Adrenal gland (tissue), 12 donors: ENCODE measurements around the gene RFX7. TPM values are rescaled to one million over a fixed set of nuclear protein-coding genes. Genes with fewer than 3 reads are reported as not detected.
A peak's percentile ranks its signal among the peaks of the same experiment; 100 is the strongest.

Source experiments
- DNase-seq, 7 donors: peaks; one replicate each; pipeline ENCODE4 v3.0.0-alpha.2; 2019 to 2020
- H3K27ac ChIP-seq, 5 donors: fragments of 200-600 bp; sonication (generic) in 4 of 5; 1 replicate in 3 of 5; 2 replicates in 2 of 5; pipeline versions ENCODE4 v1.5.1 to v1.8.0; 2016 to 2020; ENCODE audit warnings: mild to moderate bottlenecking in 1 of 5
- H3K27me3 ChIP-seq: fragments of 200-600 bp; 2 replicates; pipeline ENCODE4 v1.8.0; 2021
- H3K36me3 ChIP-seq, 2 donors: fragments of 200-600 bp; replicated peaks in 1 of 2; 1 replicate in 1 of 2; 2 replicates in 1 of 2; pipeline versions ENCODE4 v1.5.1 to v1.8.0; 2018 to 2022
- H3K4me1 ChIP-seq, 2 donors: fragments of 200-600 bp; replicated peaks in 1 of 2; 1 replicate in 1 of 2; 2 replicates in 1 of 2; pipeline versions ENCODE4 v1.5.1 to v1.8.0; 2018 to 2021
- H3K4me3 ChIP-seq, 4 donors: fragments of 200-600 bp; sonication (generic) in 3 of 4; one replicate each; pipeline ENCODE4 v1.5.1; 2016 to 2018
- H3K9me3 ChIP-seq, 3 donors: fragments of 200-600 bp; sonication (generic) in 1 of 3; replicated peaks in 1 of 3; 1 replicate in 2 of 3; 2 replicates in 1 of 3; pipeline versions ENCODE4 v1.5.1 to v1.8.0; 2016 to 2021
- POLR2A ChIP-seq, 2 donors: fragments of 450-650 bp; IDR thresholded peaks; one replicate each; pipeline ENCODE4 v1.6.1; 2017; ENCODE audit warnings: antibody characterized with exemption in 2 of 2, mild to moderate bottlenecking in 2 of 2, moderate library complexity in 1 of 2
- WGBS, 4 donors: extraction: QIAGEN DNeasy Blood & Tissue Kit in 2 of 4; methylation state at CpG; one replicate each; pipeline versions ENCODE4 v1.1.5 to v1.1.7; 2013 to 2017; 5-methylcytosine and 5-hydroxymethylcytosine counted together
- intact Hi-C, 2 donors: fragments of 100-400 bp; cut with DNase I; formaldehyde crosslinking; loops; one replicate each; pipeline versions ENCODE4 v1.14.1 to v1.15.0; 2022 to 2023
- polyA plus RNA-seq, 3 donors: library from polyadenylated mRNA; stranded (reverse); fragments of 200-250 nt in 2 of 3; fragments of 350-450 nt in 1 of 3; fragmentation: Illumina TruSeq in 1 of 3; extraction: RNeasy Lipid Tissue Mini Kit (QIAGEN cat#74804) in 1 of 3; gene quantifications; one replicate each; pipeline ENCODE4 v1.2.3, GENCODE V29; 2013 to 2014
- total RNA-seq, 9 donors: library from RNA; depleted of rRNA in 4 of 9; stranded (reverse); fragments of >200 nt in 4 of 9; fragments of 120-200 nt in 1 of 9; fragmentation: NEBNext Ultra II Directional in 1 of 9; extraction: Animal tissue kit (Norgen Biotek cat#: 25700) in 1 of 9; gene quantifications; one replicate each; pipeline versions ENCODE4 v1.1.0 to v1.2.4, GENCODE V29; 2013 to 2023
- TF ChIP-seq, protein P1 (sequence below), 6 experiments: fragments of 450-650 bp in 4 of 6; fragments of 200-600 bp in 2 of 6; sonication (generic) in 1 of 6; IDR thresholded peaks; 1 replicate in 5 of 6; 2 replicates in 1 of 6; pipeline versions ENCODE4 v1.5.1 to v1.8.0; 2016 to 2021; ENCODE audit warnings: antibody characterized with exemption in 6 of 6, mild to moderate bottlenecking in 2 of 6, moderate library complexity in 1 of 6
- donor health status: healthy with polysubstance abuse.
- donor health status: Bipolar disorder and iron deficiency.
- donor health status: DM: yes; HTN: yes; CAD: no.
- donor health status: DM: no; HTN: no; CAD: no.
- donor health status: DM: no; HTN: no; CAD: no.
- donor health status: DM: yes; HTN: yes; CAD: no.

RFX7 gene
- total and polyA plus RNA-seq, 12 donors: 3.3 to 51.6 (median 15.9) TPM

DNA sequence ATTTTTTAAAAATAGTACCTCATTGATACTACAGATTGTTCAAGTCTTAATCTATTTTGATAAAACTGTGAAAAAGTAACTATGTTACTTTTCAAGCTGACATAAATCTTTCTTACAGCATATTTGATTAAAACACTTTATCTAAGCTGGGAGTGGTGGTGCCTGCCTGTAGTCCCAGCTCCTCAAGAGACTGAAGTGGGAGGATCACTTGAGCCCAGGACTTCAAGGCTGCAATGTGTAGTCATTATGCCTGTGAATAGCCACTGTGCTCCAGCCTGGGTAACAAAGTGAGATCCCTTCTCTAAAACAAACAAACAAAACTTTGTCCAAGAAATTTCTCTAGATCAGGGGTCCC is 190.7 kb downstream of the RFX7 start:
- H3K27me3 ChIP-seq: no peaks in the 10 kb centered on the region
- H3K27ac ChIP-seq: no peak overlapping the region
- TF ChIP-seq POLR2A (IDR thresholded peaks at IDR 0.05): no peak
- TF ChIP-seq, protein P1, sequence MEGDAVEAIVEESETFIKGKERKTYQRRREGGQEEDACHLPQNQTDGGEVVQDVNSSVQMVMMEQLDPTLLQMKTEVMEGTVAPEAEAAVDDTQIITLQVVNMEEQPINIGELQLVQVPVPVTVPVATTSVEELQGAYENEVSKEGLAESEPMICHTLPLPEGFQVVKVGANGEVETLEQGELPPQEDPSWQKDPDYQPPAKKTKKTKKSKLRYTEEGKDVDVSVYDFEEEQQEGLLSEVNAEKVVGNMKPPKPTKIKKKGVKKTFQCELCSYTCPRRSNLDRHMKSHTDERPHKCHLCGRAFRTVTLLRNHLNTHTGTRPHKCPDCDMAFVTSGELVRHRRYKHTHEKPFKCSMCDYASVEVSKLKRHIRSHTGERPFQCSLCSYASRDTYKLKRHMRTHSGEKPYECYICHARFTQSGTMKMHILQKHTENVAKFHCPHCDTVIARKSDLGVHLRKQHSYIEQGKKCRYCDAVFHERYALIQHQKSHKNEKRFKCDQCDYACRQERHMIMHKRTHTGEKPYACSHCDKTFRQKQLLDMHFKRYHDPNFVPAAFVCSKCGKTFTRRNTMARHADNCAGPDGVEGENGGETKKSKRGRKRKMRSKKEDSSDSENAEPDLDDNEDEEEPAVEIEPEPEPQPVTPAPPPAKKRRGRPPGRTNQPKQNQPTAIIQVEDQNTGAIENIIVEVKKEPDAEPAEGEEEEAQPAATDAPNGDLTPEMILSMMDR (IDR thresholded peaks at IDR 0.05): no peak
- H3K4me3 ChIP-seq: no peak overlapping the region
- no peak for DNase-seq
- H3K4me1 ChIP-seq: no peaks in the 10 kb centered on the region
- H3K36me3 ChIP-seq: no peaks in the 10 kb centered on the region
- H3K9me3 ChIP-seq: no peaks in the 10 kb centered on the region
- intact Hi-C loops: no loop called here

DNA sequence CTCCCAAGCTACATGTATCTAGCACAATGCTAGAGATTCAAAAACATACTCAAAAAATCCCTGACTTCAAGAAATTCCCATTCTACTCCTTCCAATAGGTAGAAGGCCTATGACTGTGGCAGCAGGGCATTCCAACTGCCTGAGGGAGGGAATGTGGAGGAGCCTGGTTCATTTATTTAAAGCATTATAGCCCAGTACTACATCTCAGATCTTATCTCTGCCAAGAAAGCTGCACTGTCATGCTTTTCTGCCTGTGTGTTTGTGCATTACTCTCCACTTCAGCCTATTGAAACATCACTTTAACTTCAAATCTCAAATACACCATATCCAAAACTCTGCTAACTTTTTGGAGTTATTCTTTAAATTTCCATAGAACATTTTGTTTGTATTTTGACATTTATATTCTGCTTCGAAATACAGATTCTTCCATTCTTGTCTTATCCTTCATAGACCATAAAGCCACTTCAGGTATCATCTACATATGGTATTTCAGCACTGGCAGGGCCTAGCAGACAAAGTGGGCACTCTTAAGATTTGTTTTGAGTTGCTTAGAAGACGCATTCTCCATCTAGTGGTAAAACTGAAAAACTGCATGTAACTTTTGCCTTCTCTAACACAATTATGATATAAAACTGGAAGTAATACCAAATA is 191.2 kb downstream of the RFX7 start:
- H3K36me3 ChIP-seq: no peaks in the 10 kb centered on the region
- no peak overlapping the region for H3K4me3 ChIP-seq
- WGBS, 4 donors: 2 to 18% (median 4%) methylated on average over 2 of the region's 2 CpGs
- TF ChIP-seq POLR2A (IDR thresholded peaks at IDR 0.05): no peak
- TF ChIP-seq, protein P1 (IDR thresholded peaks at IDR 0.05): peak; percentile 64 to 80 (median 74)
- DNase-seq: peak in 2 of 7 donors; percentile 27 to 34
- no peaks in the 10 kb centered on the region for H3K9me3 ChIP-seq
- H3K4me1 ChIP-seq: no peaks in the 10 kb centered on the region
- H3K27ac ChIP-seq: no peak overlapping the region
- intact Hi-C loops: no loop called here
- H3K27me3 ChIP-seq: no peaks in the 10 kb centered on the region

DNA sequence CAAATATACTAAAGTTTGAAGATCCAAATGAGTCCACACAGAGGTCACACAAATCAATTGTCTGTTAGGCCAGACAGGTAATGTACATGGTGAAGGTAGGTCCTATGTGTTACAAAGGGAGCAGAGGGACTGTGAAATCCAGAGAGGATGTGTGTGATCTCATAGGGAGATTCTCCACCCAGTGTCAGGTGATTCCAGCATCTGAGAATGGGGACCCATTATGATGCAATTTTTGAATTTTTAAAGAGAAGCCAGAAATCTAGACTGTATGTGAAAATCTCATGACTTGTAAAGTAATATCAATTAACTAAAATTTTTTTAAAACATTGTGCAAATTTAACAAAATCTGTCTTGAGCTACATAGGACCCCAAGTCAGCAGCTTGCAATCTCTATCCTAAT is 192.0 kb downstream of the RFX7 start:
- H3K9me3 ChIP-seq: no peaks in the 10 kb centered on the region
- H3K36me3 ChIP-seq: no peaks in the 10 kb centered on the region
- TF ChIP-seq POLR2A (IDR thresholded peaks at IDR 0.05): no peak
- TF ChIP-seq, protein P1 (IDR thresholded peaks at IDR 0.05): no peak
- intact Hi-C loops: no loop called here
- no peak overlapping the region for H3K27ac ChIP-seq
- no peaks in the 10 kb centered on the region for H3K4me1 ChIP-seq
- H3K27me3 ChIP-seq: no peaks in the 10 kb centered on the region
- no peak overlapping the region for H3K4me3 ChIP-seq
- DNase-seq: no peak

DNA sequence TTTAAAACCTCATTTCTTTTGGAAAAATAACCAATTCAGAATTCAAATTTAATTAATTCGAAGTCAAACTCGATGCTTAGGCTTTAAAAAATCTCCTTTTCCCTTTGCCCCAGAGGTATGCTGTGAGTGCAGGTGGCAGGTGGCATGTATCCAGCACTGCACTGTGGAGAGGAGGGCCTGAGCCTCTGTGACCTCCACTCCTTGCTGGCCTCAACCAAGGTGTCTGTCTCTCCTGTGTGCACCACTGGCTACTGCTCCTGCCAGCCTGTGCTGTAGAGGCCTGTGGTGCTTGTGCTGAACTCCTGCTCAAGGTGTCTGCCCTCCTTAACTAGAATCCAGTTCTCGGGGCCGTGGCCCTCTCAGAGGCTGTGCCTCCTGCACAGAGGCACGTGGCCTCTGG is 194.1 kb downstream of the RFX7 start:
- Histone ChIP-seq H3K27ac (no peak overlapping the region), H3K4me3 (no peak overlapping the region), H3K36me3 (no peaks in the 10 kb centered on the region), H3K4me1 (no peaks in the 10 kb centered on the region), H3K9me3 (no peaks in the 10 kb centered on the region), H3K27me3 (no peaks in the 10 kb centered on the region)
- TF ChIP-seq, protein P1 (IDR thresholded peaks at IDR 0.05): no peak
- no peak for TF ChIP-seq POLR2A (IDR thresholded peaks at IDR 0.05)
- WGBS, 4 donors: 75 to 94% (median 82%) methylated on average over 2 to 5 of the region's 5 CpGs
- intact Hi-C loops: no loop called here
- DNase-seq: no peak
